ENCODE data around the gene KCNJ1. TPM values are rescaled to one million over a fixed set of nuclear protein-coding genes. Genes with fewer than 3 reads are reported as not detected.

Gene KCNJ1
- not detected for total RNA-seq

- DNase-seq, result peak; percentile 43
- no peaks in the 10 kb centered on the region for H3K9me3 Mint-ChIP-seq
- no peak within 1 kb of the TSS for H3K4me3 Mint-ChIP-seq
- ChIA-PET CTCF (no interaction called here), POLR2A (no interaction called here)
- no peaks in the 10 kb centered on the region for H3K4me1 Mint-ChIP-seq
- H3K27ac Mint-ChIP-seq, result no peak within 1 kb of the TSS
- peaks cover 2% of the 10 kb centered on the region for H3K27me3 Mint-ChIP-seq
- H3K36me3 Mint-ChIP-seq (ENCODE audit: low read depth), result no peaks in the 10 kb centered on the region
Observed at GRCh38 chr11:128867277-128867676, at the start of gene KCNJ1. Gene KCNJ1 (minus strand): TSS chr11:128867296. CDS start chr11:128840243, 27,053 bp downstream.

GRCh38 chr11:128916681-128917080 is 49.6 kb upstream of the KCNJ1 start:
- H3K9me3 Mint-ChIP-seq, result no peaks in the 10 kb centered on the region
- H3K4me1 Mint-ChIP-seq, result peaks cover 3% of the 10 kb centered on the region
- H3K27me3 Mint-ChIP-seq, result no peaks in the 10 kb centered on the region
- H3K36me3 Mint-ChIP-seq (ENCODE audit: low read depth), result no peaks in the 10 kb centered on the region
- DNase-seq, result no peak
- ChIA-PET CTCF (no interaction called here), POLR2A (no interaction called here)
- H3K4me3 Mint-ChIP-seq, result no peak overlapping the region
- H3K27ac Mint-ChIP-seq, result no peak overlapping the region

- DNase-seq, result no peak
- H3K27me3 Mint-ChIP-seq, result no peaks in the 10 kb centered on the region
- no peaks in the 10 kb centered on the region for H3K36me3 Mint-ChIP-seq (ENCODE audit: low read depth)
- CTCF ChIA-PET, result no interaction called here
- no peaks in the 10 kb centered on the region for H3K9me3 Mint-ChIP-seq
- no peak overlapping the region for H3K27ac Mint-ChIP-seq
- H3K4me3 Mint-ChIP-seq, result no peak overlapping the region
- H3K4me1 Mint-ChIP-seq, result peaks cover 3% of the 10 kb centered on the region
- POLR2A ChIA-PET, result no interaction called here
Observed at GRCh38 chr11:128916037-128916572, 49.0 kb upstream of the KCNJ1 start.

GRCh38 chr11:128915149-128915521 is 48.0 kb upstream of the KCNJ1 start:
- H3K27me3 Mint-ChIP-seq, result no peaks in the 10 kb centered on the region
- no peak overlapping the region for H3K27ac Mint-ChIP-seq
- H3K36me3 Mint-ChIP-seq (ENCODE audit: low read depth), result no peaks in the 10 kb centered on the region
- CTCF ChIA-PET, result no interaction called here
- DNase-seq, result no peak
- H3K4me3 Mint-ChIP-seq, result no peak overlapping the region
- POLR2A ChIA-PET, result no interaction called here
- H3K9me3 Mint-ChIP-seq, result no peaks in the 10 kb centered on the region
- H3K4me1 Mint-ChIP-seq, result peaks cover 3% of the 10 kb centered on the region

GRCh38 chr11:128914216-128915148 is 47.4 kb upstream of the KCNJ1 start:
- peaks cover 2% of the 10 kb centered on the region for H3K27me3 Mint-ChIP-seq
- no peak overlapping the region for H3K27ac Mint-ChIP-seq
- H3K4me1 Mint-ChIP-seq, result peaks cover 3% of the 10 kb centered on the region
- CTCF ChIA-PET, result no interaction called here
- DNase-seq, result no peak
- H3K36me3 Mint-ChIP-seq (ENCODE audit: low read depth), result no peaks in the 10 kb centered on the region
- no peaks in the 10 kb centered on the region for H3K9me3 Mint-ChIP-seq
- POLR2A ChIA-PET, result no interaction called here
- no peak overlapping the region for H3K4me3 Mint-ChIP-seq

GRCh38 chr11:128913806-128914205 is 46.7 kb upstream of the KCNJ1 start:
- no peak overlapping the region for H3K4me3 Mint-ChIP-seq
- DNase-seq, result no peak
- CTCF ChIA-PET, result no interaction called here
- H3K9me3 Mint-ChIP-seq, result no peaks in the 10 kb centered on the region
- peaks cover 7% of the 10 kb centered on the region for H3K27me3 Mint-ChIP-seq
- POLR2A ChIA-PET, result no interaction called here
- H3K27ac Mint-ChIP-seq, result no peak overlapping the region
- no peaks in the 10 kb centered on the region for H3K36me3 Mint-ChIP-seq (ENCODE audit: low read depth)
- H3K4me1 Mint-ChIP-seq, result no peaks in the 10 kb centered on the region

- CTCF ChIA-PET, result interaction anchor here (0.6 to 0.9 kb wide), 2 partner anchors 9 to 28 kb away, joined by 3 read pairs; no protein-coding TSS in a partner anchor
- H3K9me3 Mint-ChIP-seq, result no peaks in the 10 kb centered on the region
- DNase-seq, result no peak
- no peak overlapping the region for H3K4me3 Mint-ChIP-seq
- H3K36me3 Mint-ChIP-seq (ENCODE audit: low read depth), result no peaks in the 10 kb centered on the region
- POLR2A ChIA-PET, result no interaction called here
- peaks cover 2% of the 10 kb centered on the region for H3K4me1 Mint-ChIP-seq
- H3K27me3 Mint-ChIP-seq, result peaks cover 27% of the 10 kb centered on the region
- no peak overlapping the region for H3K27ac Mint-ChIP-seq
Observed at GRCh38 chr11:128911701-128912100, 44.6 kb upstream of the KCNJ1 start.

GRCh38 chr11:128911239-128911638 is 44.1 kb upstream of the KCNJ1 start:
- CTCF ChIA-PET, result interaction anchor here (0.6 kb wide), 2 partner anchors 27 to 192 kb away, joined by 3 read pairs; no protein-coding TSS in a partner anchor
- no peak for DNase-seq
- H3K27ac Mint-ChIP-seq, result no peak overlapping the region
- H3K27me3 Mint-ChIP-seq, result peaks cover 31% of the 10 kb centered on the region
- POLR2A ChIA-PET, result no interaction called here
- no peaks in the 10 kb centered on the region for H3K9me3 Mint-ChIP-seq
- H3K4me1 Mint-ChIP-seq, result peaks cover 2% of the 10 kb centered on the region
- no peaks in the 10 kb centered on the region for H3K36me3 Mint-ChIP-seq (ENCODE audit: low read depth)
- H3K4me3 Mint-ChIP-seq, result no peak overlapping the region

- DNase-seq, result no peak
- Mint-ChIP-seq H3K36me3 (ENCODE audit: low read depth) (no peaks in the 10 kb centered on the region), H3K4me3 (no peak overlapping the region), H3K9me3 (no peaks in the 10 kb centered on the region), H3K4me1 (peaks cover 9% of the 10 kb centered on the region), H3K27ac (no peak overlapping the region), H3K27me3 (peaks cover 38% of the 10 kb centered on the region)
- CTCF ChIA-PET, result interaction anchor here (0.6 kb wide), 1 partner anchor 192 kb away, joined by 3 read pairs; no protein-coding TSS in a partner anchor
- POLR2A ChIA-PET, result no interaction called here
Observed at GRCh38 chr11:128910576-128910975, 43.5 kb upstream of the KCNJ1 start.

GRCh38 chr11:128909438-128910125 is 42.5 kb upstream of the KCNJ1 start:
- Mint-ChIP-seq H3K4me1 (peaks cover 11% of the 10 kb centered on the region), H3K36me3 (ENCODE audit: low read depth) (no peaks in the 10 kb centered on the region), H3K27ac (no peak overlapping the region), H3K4me3 (no peak overlapping the region), H3K9me3 (no peaks in the 10 kb centered on the region), H3K27me3 (peaks cover 42% of the 10 kb centered on the region)
- ChIA-PET POLR2A (no interaction called here), CTCF (no interaction called here)
- no peak for DNase-seq

GRCh38 chr11:128908391-128909246 is 41.5 kb upstream of the KCNJ1 start:
- DNase-seq, result no peak
- Mint-ChIP-seq H3K4me1 (peaks cover 14% of the 10 kb centered on the region), H3K27ac (no peak overlapping the region), H3K9me3 (no peaks in the 10 kb centered on the region), H3K27me3 (peaks cover 50% of the 10 kb centered on the region), H3K36me3 (ENCODE audit: low read depth) (no peaks in the 10 kb centered on the region), H3K4me3 (no peak overlapping the region)
- CTCF ChIA-PET, result interaction anchor here (0.6 to 1.9 kb wide), 4 partner anchors 11 to 165 kb away, joined by 3 to 6 read pairs (median 4); no protein-coding TSS in a partner anchor
- POLR2A ChIA-PET, result no interaction called here

GRCh38 chr11:128907585-128907984 is 40.5 kb upstream of the KCNJ1 start:
- ChIA-PET POLR2A (no interaction called here), CTCF (interaction anchor here (1.2 to 1.9 kb wide), 4 partner anchors 12 to 16 kb away, joined by 3 to 6 read pairs (median 4); no protein-coding TSS in a partner anchor)
- Mint-ChIP-seq H3K36me3 (ENCODE audit: low read depth) (no peaks in the 10 kb centered on the region), H3K9me3 (no peaks in the 10 kb centered on the region), H3K4me1 (peaks cover 14% of the 10 kb centered on the region), H3K27me3 (peaks cover 61% of the 10 kb centered on the region), H3K4me3 (no peak overlapping the region), H3K27ac (no peak overlapping the region)
- DNase-seq, result no peak

Measured in activated CD4-positive, alpha-beta T cell treated with anti-CD3 and anti-CD28 coated beads, Interleukin-2, amount 10 ng/mL, durations not matched to agents 7 days and 5 days (primary cell).